Measurements from ENCODE around the gene SNN. TPM values are rescaled to one million over a fixed set of nuclear protein-coding genes. Genes with fewer than 3 reads are reported as not detected.

The SNN gene
- total RNA-seq, 4 donors from 2014 or later, result 30.7 to 66.9 (median 33.6) TPM

DNA sequence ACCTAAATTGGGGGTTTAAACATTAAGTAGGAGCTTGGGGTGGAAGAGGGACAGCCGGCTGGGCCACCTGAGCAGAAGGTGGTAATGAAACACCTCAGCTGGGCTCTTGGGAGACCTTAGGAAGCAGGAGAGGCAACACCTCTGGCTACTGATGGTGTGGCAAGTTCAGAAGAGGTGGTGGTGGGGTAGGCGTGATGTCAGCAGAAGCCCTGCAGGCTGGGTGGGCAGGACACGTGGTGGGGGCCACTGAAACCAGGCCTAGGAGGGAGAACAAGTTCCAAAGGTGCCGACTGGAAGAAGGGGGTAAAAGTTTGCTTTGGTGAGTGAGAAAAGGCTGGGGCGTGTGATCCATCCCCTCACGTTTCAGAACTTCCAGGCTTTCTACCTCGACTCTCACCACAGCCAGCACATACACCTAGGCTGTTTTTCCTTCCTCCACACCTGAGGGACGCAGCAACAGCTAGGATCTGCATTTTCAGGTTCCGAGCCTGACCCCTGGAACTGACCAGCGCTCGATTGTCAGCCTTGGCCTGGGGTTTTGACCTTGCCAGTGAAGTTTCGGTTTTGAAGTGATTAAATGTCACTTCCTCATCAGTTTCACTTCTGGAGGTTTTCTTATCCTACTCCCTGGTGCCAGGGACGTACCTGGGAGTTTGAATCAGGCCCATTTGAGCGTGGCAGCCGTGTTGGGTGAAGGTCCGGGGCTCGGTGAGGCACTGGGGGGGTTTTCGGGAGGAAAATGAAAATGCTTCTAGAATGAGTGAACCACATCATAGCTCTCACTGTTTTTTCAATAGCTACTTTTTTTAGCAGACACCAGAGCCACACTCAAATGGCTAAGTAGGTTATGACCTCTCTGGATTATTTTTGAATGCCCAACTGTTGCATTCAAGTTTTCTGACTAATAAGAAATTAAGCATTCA, 10.0 kb downstream of the SNN start:
- H3K4me3 ChIP-seq, result no peak overlapping the region
- H3K9me3 ChIP-seq, result no peaks in the 10 kb centered on the region
- peaks cover 79 to 82% (median 81%) of the 10 kb centered on the region in 4 donors for H3K4me1 ChIP-seq
- TF ChIP-seq CTCF (IDR thresholded peaks at IDR 0.05), result no peak
- no peak for TF ChIP-seq POLR2AphosphoS5 (IDR thresholded peaks at IDR 0.05)
- TF ChIP-seq POLR2A (IDR thresholded peaks at IDR 0.05; ENCODE audit: low read depth), result no peak
- TF ChIP-seq EP300 (IDR thresholded peaks at IDR 0.05), result no peak
- H3K27me3 ChIP-seq, result no peaks in the 10 kb centered on the region
- peak overlapping the region; percentile 25 to 64 (median 42) for H3K27ac ChIP-seq (replicated peaks in 1 of 4)
- no peak for DNase-seq (ENCODE audit: extremely low spot score)
- peaks cover 5 to 61% (median 57%) of the 10 kb centered on the region in 4 donors for H3K36me3 ChIP-seq
- 65% methylated on average over 18 of the region's 18 CpGs for WGBS
- intact Hi-C loops (cut with DNase I), result loop anchor here (10.0 kb wide), 1 partner anchor 57 kb away; no protein-coding TSS in a partner anchor

DNA sequence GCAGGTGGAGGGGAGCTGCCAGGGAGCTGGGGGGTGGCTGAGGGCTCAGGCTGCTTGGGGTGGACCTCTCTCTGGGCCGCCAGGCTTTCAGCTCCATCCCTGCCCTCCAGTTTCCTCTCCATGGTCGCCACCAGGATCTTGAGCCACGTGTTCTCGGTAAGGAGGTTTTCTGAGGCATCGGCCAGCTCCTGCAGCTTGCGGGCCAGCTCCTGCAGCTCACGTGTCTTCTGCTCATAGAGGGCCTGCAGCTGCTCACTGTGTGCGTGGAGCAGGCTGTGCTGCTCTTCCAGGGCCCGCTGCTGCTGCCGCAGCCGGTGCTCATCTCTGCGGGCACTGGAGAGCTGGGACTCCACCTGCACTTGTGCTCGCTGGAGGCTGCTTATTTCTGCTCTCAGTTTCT, 11.0 kb downstream of the SNN start:
- intact Hi-C loops (cut with DNase I), result loop anchor here (10.0 kb wide), 1 partner anchor 56 kb away; no protein-coding TSS in a partner anchor
- TF ChIP-seq POLR2AphosphoS5 (IDR thresholded peaks at IDR 0.05) (peak in 1 of 2 donors; percentile 25), POLR2A (IDR thresholded peaks at IDR 0.05; ENCODE audit: low read depth) (no peak)
- Histone ChIP-seq H3K4me3 (no peak overlapping the region), H3K36me3 (peaks cover 5 to 71% (median 67%) of the 10 kb centered on the region in 4 donors), H3K9me3 (no peaks in the 10 kb centered on the region), H3K27me3 (no peaks in the 10 kb centered on the region), H3K27ac (replicated peaks in 1 of 4) (peak overlapping the region in 3 of 4 donors; percentile 37 to 48 (median 40)), H3K4me1 (peaks cover 69 to 75% (median 73%) of the 10 kb centered on the region in 4 donors)
- DNase-seq (ENCODE audit: extremely low spot score), result no peak
- 75% methylated on average over 13 of the region's 13 CpGs for WGBS

GRCh38 chr16:11679941-11680911, 12.0 kb downstream of the SNN start:
- peaks cover 60 to 69% (median 64%) of the 10 kb centered on the region in 4 donors for H3K4me1 ChIP-seq
- H3K27me3 ChIP-seq, result no peaks in the 10 kb centered on the region
- no peak for DNase-seq (ENCODE audit: extremely low spot score)
- TF ChIP-seq CTCF (IDR thresholded peaks at IDR 0.05), result no peak
- TF ChIP-seq POLR2A (IDR thresholded peaks at IDR 0.05; ENCODE audit: low read depth), result no peak
- no peak for TF ChIP-seq POLR2AphosphoS5 (IDR thresholded peaks at IDR 0.05)
- TF ChIP-seq EP300 (IDR thresholded peaks at IDR 0.05), result no peak
- WGBS, result 82% methylated on average over 12 of the region's 12 CpGs
- peak overlapping the region in 3 of 4 donors; percentile 2 to 37 (median 27) for H3K27ac ChIP-seq (replicated peaks in 1 of 4)
- no peaks in the 10 kb centered on the region for H3K9me3 ChIP-seq
- H3K36me3 ChIP-seq, result peaks cover 9 to 80% (median 77%) of the 10 kb centered on the region in 4 donors
- intact Hi-C loops (cut with DNase I), result loop anchor here (10.0 kb wide), 1 partner anchor 55 kb away; no protein-coding TSS in a partner anchor
- no peak overlapping the region for H3K4me3 ChIP-seq

DNA sequence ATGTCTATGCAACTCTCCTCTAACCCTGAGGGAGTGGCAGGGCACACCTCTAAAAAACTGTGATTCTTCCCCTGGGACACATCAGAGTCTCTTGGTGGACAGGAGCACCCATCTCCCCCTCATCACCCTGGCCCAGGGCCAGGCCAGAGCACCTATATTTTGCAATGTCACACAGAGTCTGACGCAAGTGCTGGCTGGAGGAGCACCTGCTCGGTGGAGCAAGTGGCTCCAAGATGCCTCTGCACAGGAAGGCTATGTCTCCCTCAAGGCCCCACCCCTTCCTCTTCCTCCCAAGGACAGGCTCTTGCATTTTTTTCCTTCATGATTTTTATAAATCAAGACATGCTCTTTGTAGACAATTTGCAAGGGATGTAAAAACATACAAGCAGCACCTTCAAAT, 13.3 kb downstream of the SNN start:
- peak overlapping the region in 3 of 4 donors; percentile 27 to 69 (median 67) for H3K27ac ChIP-seq (replicated peaks in 1 of 4)
- H3K27me3 ChIP-seq, result no peaks in the 10 kb centered on the region
- H3K4me1 ChIP-seq, result peaks cover 55 to 82% (median 70%) of the 10 kb centered on the region in 4 donors
- H3K4me3 ChIP-seq, result no peak overlapping the region
- intact Hi-C loops (cut with DNase I), result no loop called here
- TF ChIP-seq POLR2A (IDR thresholded peaks at IDR 0.05; ENCODE audit: low read depth) (no peak), POLR2AphosphoS5 (IDR thresholded peaks at IDR 0.05) (peak in 1 of 2 donors; percentile 24)
- peaks cover 11 to 86% (median 71%) of the 10 kb centered on the region in 4 donors for H3K36me3 ChIP-seq
- DNase-seq (ENCODE audit: extremely low spot score), result no peak
- H3K9me3 ChIP-seq, result no peaks in the 10 kb centered on the region
- WGBS, result 30% methylated on average over 2 of the region's 2 CpGs

- Histone ChIP-seq H3K36me3 (peaks cover 11 to 86% (median 66%) of the 10 kb centered on the region in 4 donors), H3K9me3 (no peaks in the 10 kb centered on the region), H3K4me3 (no peak overlapping the region), H3K27ac (replicated peaks in 1 of 4) (peak overlapping the region; percentile 52 to 69 (median 64)), H3K27me3 (no peaks in the 10 kb centered on the region), H3K4me1 (peaks cover 57 to 84% (median 73%) of the 10 kb centered on the region in 4 donors)
- TF ChIP-seq POLR2A (IDR thresholded peaks at IDR 0.05; ENCODE audit: low read depth), result no peak
- intact Hi-C loops (cut with DNase I), result no loop called here
- no peak for DNase-seq (ENCODE audit: extremely low spot score)
- 72% methylated on average over 12 of the region's 12 CpGs for WGBS
Measured at GRCh38 chr16:11681976-11682654, 13.9 kb downstream of the SNN start.
